ENCODE results near the gene PFKFB3.

The PFKFB3 gene

DNA sequence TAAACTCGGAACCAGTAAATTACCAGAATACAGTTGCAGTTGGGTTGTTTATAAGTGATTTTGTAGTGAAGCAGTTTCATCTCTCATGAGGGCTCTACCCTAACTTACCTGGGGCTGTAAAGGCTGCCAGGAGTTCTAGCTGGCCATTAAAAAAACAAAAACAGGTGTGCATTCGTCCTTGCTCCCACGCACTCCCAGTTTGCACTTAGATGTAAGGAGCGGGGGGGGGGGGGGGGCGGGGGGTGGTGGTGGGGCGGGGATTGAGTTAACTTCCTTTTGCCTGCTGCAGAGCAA is 2.3 kb upstream of the PFKFB3 start:
- TF ChIP-seq, protein P1, sequence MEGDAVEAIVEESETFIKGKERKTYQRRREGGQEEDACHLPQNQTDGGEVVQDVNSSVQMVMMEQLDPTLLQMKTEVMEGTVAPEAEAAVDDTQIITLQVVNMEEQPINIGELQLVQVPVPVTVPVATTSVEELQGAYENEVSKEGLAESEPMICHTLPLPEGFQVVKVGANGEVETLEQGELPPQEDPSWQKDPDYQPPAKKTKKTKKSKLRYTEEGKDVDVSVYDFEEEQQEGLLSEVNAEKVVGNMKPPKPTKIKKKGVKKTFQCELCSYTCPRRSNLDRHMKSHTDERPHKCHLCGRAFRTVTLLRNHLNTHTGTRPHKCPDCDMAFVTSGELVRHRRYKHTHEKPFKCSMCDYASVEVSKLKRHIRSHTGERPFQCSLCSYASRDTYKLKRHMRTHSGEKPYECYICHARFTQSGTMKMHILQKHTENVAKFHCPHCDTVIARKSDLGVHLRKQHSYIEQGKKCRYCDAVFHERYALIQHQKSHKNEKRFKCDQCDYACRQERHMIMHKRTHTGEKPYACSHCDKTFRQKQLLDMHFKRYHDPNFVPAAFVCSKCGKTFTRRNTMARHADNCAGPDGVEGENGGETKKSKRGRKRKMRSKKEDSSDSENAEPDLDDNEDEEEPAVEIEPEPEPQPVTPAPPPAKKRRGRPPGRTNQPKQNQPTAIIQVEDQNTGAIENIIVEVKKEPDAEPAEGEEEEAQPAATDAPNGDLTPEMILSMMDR (conservative IDR thresholded peaks at IDR 0.05; ENCODE audit: low read depth): no peak
- ChIA-PET CTCF (interaction anchor here (1.6 to 4.9 kb wide), 3 partner anchors 89 to 202 kb away, joined by 3 to 106 read pairs (median 4); no protein-coding TSS in a partner anchor), POLR2A (ENCODE audit: low non-redundant PET) (no interaction called here)
- no peak for DNase-seq (ENCODE audit: low spot score)
- H3K27ac ChIP-seq: no peak overlapping the region

DNA sequence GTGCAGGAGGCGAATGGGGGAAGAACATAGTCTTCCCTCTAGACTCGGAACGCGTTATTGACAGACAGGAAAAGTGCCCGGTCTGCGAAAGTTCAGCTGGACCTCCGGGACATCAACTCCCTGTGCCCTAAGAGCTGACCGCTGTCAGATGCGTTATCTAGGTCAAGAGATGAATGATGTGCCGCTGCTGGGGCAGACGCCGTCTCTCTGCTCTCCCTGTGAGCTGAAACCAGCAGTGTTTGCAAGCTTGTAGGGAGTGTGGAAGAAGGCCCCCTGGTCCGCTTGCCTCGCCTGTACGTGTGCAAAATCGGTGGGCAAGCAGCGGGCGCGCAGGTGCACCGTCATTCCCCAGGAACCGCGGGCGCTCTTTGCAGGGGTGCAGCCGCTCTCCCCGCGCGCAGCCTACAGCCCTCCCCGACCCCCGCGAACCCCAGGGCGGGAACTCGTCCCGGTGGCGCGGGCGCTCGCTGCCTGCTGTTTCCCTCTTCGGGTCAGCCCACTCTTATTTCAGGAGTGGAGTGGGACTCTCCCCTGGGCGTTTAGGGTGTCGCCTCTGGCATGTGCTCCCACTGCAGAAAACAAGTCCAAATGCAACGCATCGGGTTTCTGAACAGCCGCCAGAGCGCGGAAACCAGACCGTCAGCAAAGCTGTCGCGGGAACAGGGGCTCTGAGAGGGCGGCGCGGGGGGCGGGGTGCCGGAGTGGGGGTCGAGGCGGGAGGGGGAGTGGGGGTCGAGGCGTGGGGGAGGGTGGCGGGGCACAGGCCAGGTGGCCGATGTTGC is 1.8 kb upstream of the PFKFB3 start:
- peak overlapping the region; percentile 96; the same call in 1 of the 2 replicates for H3K27ac ChIP-seq
- ChIA-PET POLR2A (ENCODE audit: low non-redundant PET) (interaction anchor here (2.0 kb wide), 1 partner anchor 18 kb away, joined by 8 read pairs; no protein-coding TSS in a partner anchor), CTCF (interaction anchor here (1.6 to 4.9 kb wide), 4 partner anchors 90 to 201 kb away, joined by 3 to 106 read pairs (median 4); no protein-coding TSS in a partner anchor)
- TF ChIP-seq, protein P1 (conservative IDR thresholded peaks at IDR 0.05; ENCODE audit: low read depth): no peak
- no peak for DNase-seq (ENCODE audit: low spot score)

DNA sequence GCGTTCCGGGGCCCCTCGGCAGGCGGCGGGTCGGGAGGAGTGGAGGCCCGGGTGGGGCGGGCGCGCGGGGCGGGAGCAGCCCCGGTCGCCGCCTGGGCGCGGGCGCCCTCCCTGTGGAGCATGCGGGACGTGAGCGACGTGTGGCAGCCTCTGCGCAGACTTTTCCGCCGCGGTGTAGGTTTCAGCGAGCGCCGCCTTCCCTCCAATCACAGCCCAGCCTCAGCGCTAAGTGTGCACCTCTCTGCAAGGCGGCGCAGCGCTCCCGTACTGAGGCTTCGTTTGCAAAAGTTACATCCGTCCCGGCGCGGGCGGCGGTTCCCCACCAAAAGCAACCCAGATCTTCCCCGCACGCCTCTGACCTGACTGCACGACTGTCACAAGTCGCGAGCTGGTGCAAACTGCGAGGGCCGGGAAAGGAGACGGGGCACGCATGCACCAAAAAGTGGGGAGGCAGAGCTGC is 1.2 kb upstream of the PFKFB3 start:
- H3K27ac ChIP-seq: peak overlapping the region; percentile 96; the same call in 1 of the 2 replicates
- peak; percentile 34 for DNase-seq (ENCODE audit: low spot score)
- ChIA-PET POLR2A (ENCODE audit: low non-redundant PET) (interaction anchor here (0.6 to 2.0 kb wide), 5 partner anchors 17 to 176 kb away, joined by 3 to 8 read pairs (median 5); partner anchors contain the start of gene IL2RA), CTCF (interaction anchor here (1.1 to 4.9 kb wide), 4 partner anchors 18 to 379 kb away, joined by 3 to 106 read pairs (median 8); no protein-coding TSS in a partner anchor)
- TF ChIP-seq, protein P1 (conservative IDR thresholded peaks at IDR 0.05; ENCODE audit: low read depth): no peak

DNA sequence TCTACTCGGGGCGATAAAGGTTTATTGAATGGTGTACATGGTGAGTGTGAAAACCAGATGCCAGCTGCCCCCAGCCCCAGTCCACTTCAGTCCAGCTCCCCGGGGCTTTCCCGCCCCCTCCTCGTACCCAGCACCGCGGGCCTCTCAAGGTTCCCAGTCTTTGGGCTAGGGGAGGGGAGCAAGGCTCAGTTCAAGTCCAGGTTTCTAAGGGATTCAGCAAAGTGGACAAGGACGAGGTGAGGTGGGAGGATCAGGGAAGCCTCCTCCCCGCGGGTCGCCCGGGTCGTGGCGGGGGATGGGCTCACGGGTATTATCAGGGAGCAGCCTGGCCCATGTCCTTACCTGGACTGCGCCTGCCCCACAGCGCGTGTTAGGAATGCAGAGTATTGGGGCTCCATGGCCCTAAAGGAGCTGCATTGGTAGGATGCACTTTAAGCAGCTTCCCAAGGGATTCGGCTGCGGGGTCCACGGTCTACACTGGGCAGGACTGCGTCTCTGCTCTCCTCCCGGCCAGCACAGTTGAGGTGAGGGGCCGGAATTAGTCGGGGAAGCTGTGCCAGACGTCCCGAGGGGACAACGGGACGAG is 541 bp upstream of the PFKFB3 start:
- POLR2A ChIA-PET (ENCODE audit: low non-redundant PET): interaction anchor here (0.6 to 2.0 kb wide), 10 partner anchors 17 to 201 kb away, joined by 3 to 15 read pairs (median 5); partner anchors contain the start of gene IL2RA
- CTCF ChIA-PET: interaction anchor here (0.6 to 4.9 kb wide), 20 partner anchors 8 to 1110 kb away, joined by 3 to 106 read pairs (median 4); no protein-coding TSS in a partner anchor
- no peak for DNase-seq (ENCODE audit: low spot score)
- TF ChIP-seq, protein P1 (conservative IDR thresholded peaks at IDR 0.05; ENCODE audit: low read depth): no peak
- H3K27ac ChIP-seq: peak overlapping the region; percentile 96

DNA sequence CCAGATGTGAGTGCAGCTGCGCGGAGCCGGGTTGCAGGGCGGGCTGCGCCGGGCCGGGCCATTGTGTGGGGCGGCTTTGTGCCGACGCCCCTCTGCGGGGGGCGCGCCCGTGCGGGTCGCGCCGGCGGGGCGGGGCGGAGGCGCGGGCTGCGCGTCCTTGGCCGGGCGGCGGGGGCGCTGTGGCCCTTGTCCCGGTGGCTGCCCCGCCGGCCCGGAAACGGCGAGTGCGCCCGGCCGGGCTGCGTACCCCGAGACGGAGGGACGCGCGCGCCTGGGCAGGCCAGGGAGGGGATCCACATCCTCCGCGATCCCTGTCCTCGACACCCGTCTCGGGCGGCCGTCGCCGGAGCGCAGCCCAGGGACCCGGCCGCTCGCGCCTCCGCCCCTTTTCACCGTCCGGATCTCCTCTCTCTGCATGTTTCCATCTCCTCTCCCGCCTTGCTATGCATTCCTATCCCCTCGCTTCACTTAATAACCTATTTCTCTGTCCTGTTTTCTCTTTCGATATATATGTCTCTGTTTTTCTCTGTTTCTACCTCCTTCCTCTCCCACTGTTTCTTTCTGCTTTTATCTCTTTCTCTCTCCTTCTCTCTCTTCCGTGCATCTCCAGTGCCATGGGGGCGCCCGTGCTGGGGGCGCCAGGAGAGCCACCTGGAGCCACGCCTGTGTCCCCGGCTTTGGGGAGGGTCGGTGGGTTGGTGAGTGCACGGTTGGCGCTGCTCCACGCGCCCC is 765 bp downstream of the PFKFB3 start:
- POLR2A ChIA-PET (ENCODE audit: low non-redundant PET): interaction anchor here (0.5 to 2.0 kb wide), 6 partner anchors 15 to 200 kb away, joined by 3 to 15 read pairs (median 6); no protein-coding TSS in a partner anchor

More for the DNA sequence above, 765 bp downstream of the PFKFB3 start:
- peak; percentile 53 for DNase-seq (ENCODE audit: low spot score)
- TF ChIP-seq, protein P1 (conservative IDR thresholded peaks at IDR 0.05; ENCODE audit: low read depth): peak; percentile 55
- peak overlapping the region; percentile 96 for H3K27ac ChIP-seq
- CTCF ChIA-PET: interaction anchor here (0.6 to 4.9 kb wide), 9 partner anchors 13 to 827 kb away, joined by 3 to 106 read pairs (median 4); no protein-coding TSS in a partner anchor
